K562 (cell line): ENCODE data around the gene SPATC1L. TPM values are rescaled to one million over a fixed set of nuclear protein-coding genes. Genes with fewer than 3 reads are reported as not detected.
A peak's percentile ranks its signal among the peaks of the same experiment; 100 is the strongest.

Experiments
- ATAC-seq: fragments of 200-7000 bp; cut with Tn5 transposase; 3 replicates; pipeline ENCODE4 v1.9.1; 2020; ENCODE audit warnings: moderate library complexity
- BruUV-seq: library from RNA; stranded (reverse); fragments of 400-500 nt; replicated peaks from 2 replicates; lab custom pipeline; 2021; lab: Mats Ljungman, UMichigan
- CTCF ChIA-PET: fragments of 300-600 bp; formaldehyde crosslinking; extraction: SDS; loops from one replicate; lab custom pipeline; 2021; ENCODE audit warnings: low intra/inter-chr PET ratio; lab: Yijun Ruan, JAX
- POLR2A ChIA-PET: fragments of 300-600, 350-650 bp; sonication (Branson Sonifier 250); formaldehyde crosslinking; extraction: SDS; loops from one replicate; lab custom pipeline; 2021; ENCODE audit warnings: antibody characterized with exemption, inconsistent platforms; lab: Yijun Ruan, JAX
- DNase-seq, 4 experiments: peaks; one replicate each; pipeline versions ENCODE4 v3.0.0 to v3.0.0-alpha.2; 2011 to 2018; ENCODE audit warnings: low spot score in 3 of 4, mixed read lengths in 3 of 4; ENCODE audit errors: extremely low read depth in 1 of 4
- FAIRE-seq: peaks from 2 replicates; lab custom pipeline; 2011; peaks lifted over from hg19 to GRCh38; lab: Jason Lieb, UNC
- H2AFZ ChIP-seq: 2 replicates; pipeline ENCODE4 v1.6.0; 2011; ENCODE audit warnings: low read depth, low read length, control low read depth, inconsistent platforms
- H3K27ac ChIP-seq: fragments of 200-600 bp; 3 replicates; pipeline ENCODE4 v1.8.0; 2011; ENCODE audit warnings: low read depth, mild to moderate bottlenecking, control low read depth, inconsistent platforms, low read length, moderate library complexity, mixed read lengths; ENCODE audit errors: extremely low read depth
- H3K27me3 ChIP-seq, 2 experiments: fragments of 300-600 bp in 1 of 2; 2 replicates in 1 of 2; 3 replicates in 1 of 2; pipeline versions ENCODE4 v1.6.0 to v1.8.0; 2011; ENCODE audit warnings: inconsistent platforms in 2 of 2, low read length in 2 of 2, mild to moderate bottlenecking in 1 of 2, mixed read lengths in 1 of 2, moderate library complexity in 1 of 2; ENCODE audit not compliant: control insufficient read depth in 2 of 2, insufficient read depth in 2 of 2
- H3K36me3 ChIP-seq: fragments of 300-600 bp; 3 replicates; pipeline ENCODE4 v1.8.0; 2011; ENCODE audit warnings: mild to moderate bottlenecking, low read length, inconsistent platforms; ENCODE audit not compliant: control insufficient read depth, insufficient read depth
- H3K4me1 ChIP-seq, 2 experiments: fragments of 200-600 bp in 1 of 2; replicated peaks in 1 of 2; 2 replicates in 1 of 2; 3 replicates in 1 of 2; pipeline versions ENCODE4 v1.5.1 to v1.8.0; 2011; ENCODE audit warnings: inconsistent platforms in 2 of 2, low read length in 2 of 2, mild to moderate bottlenecking in 1 of 2, mixed read lengths in 1 of 2, moderate library complexity in 1 of 2; ENCODE audit not compliant: control insufficient read depth in 2 of 2, insufficient read depth in 2 of 2
- H3K4me2 ChIP-seq: 2 replicates; pipeline ENCODE4 v1.6.1; 2011; ENCODE audit warnings: low read length, control low read depth, inconsistent platforms, mixed read lengths; ENCODE audit not compliant: insufficient read depth
- H3K4me3 ChIP-seq: fragments of 200-600 bp; sonication (generic), shearing (Covaris generic); 2 replicates; pipeline ENCODE4 v1.5.1; 2016; ENCODE audit warnings: control low read depth, inconsistent platforms
- H3K79me2 ChIP-seq: fragments of 200-600 bp; 3 replicates; pipeline ENCODE4 v1.8.0; 2011; ENCODE audit warnings: low read length, inconsistent platforms; ENCODE audit not compliant: control insufficient read depth, insufficient read depth
- H3K9ac ChIP-seq, 2 experiments: 2 replicates each; pipeline versions ENCODE4 v1.6.0 to v1.6.1; 2011; ENCODE audit warnings: low read depth in 2 of 2, low read length in 2 of 2, control low read depth in 1 of 2, inconsistent platforms in 1 of 2, mild to moderate bottlenecking in 1 of 2, mixed read lengths in 1 of 2; ENCODE audit not compliant: insufficient read depth in 1 of 2
- H3K9me1 ChIP-seq: one replicate; pipeline ENCODE4 v1.6.0; 2011; ENCODE audit warnings: inconsistent platforms, mild to moderate bottlenecking, low read length, moderate library complexity; ENCODE audit not compliant: control insufficient read depth, insufficient read depth
- H3K9me3 ChIP-seq: replicated peaks from 2 replicates; pipeline ENCODE4 v1.5.1; 2011; ENCODE audit warnings: low read depth, low read length, inconsistent platforms; ENCODE audit not compliant: control insufficient read depth, insufficient read depth
- H4K20me1 ChIP-seq: replicated peaks from 2 replicates; pipeline ENCODE4 v1.6.1; 2011; ENCODE audit warnings: low read length, inconsistent platforms, mixed read lengths; ENCODE audit not compliant: control insufficient read depth, insufficient read depth
- ZBTB33 ChIP-seq: sonication (generic); formaldehyde crosslinking; IDR thresholded peaks from 2 replicates; pipeline ENCODE4 v1.8.1; 2023; ENCODE audit warnings: mild to moderate bottlenecking, missing genetic modification reagents
- WGBS: fragments of 100-300 bp; shearing (Covaris generic); methylation state at CpG from one replicate; pipeline ENCODE4 v1.1.6; 2016; ENCODE audit warnings: low coverage, mixed read lengths; ENCODE audit not compliant: insufficient coverage; ENCODE audit errors: missing lambda C conversion rate; 5-methylcytosine and 5-hydroxymethylcytosine counted together
- in situ Hi-C: fragments of 300-500 bp; cut with MboI; formaldehyde crosslinking; loops from 4 replicates; pipeline ENCODE4 v1.15.0; 2018; ENCODE audit warnings: inconsistent platforms, mixed read lengths
- intact Hi-C: fragments of 100-400 bp; cut with micrococcal nuclease; formaldehyde crosslinking; loops from 2 replicates; pipeline ENCODE4 v1.14.2; 2022
- polyA plus RNA-seq, 8 experiments: library from polyadenylated mRNA; depleted of rRNA in 4 of 8; stranded (reverse) in 5 of 8; unstranded in 3 of 8; fragments of >200 nt; fragmentation: Nextera tagmentation in 2 of 8; fragmentation: Illumina TruSeq in 1 of 8; extraction: Ambion mirVana in 2 of 8; extraction: Trizol in 1 of 8; gene quantifications; 2 replicates each; pipeline versions ENCODE4 v1.2.1 to v1.2.3, GENCODE V29; 2011 to 2014; ENCODE audit warnings: inconsistent platforms in 1 of 8, missing spikeins in 1 of 8
- total RNA-seq, 7 experiments: library from RNA; depleted of rRNA in 6 of 7; stranded (reverse); fragments of >200 nt in 6 of 7; fragmentation: Illumina TruSeq in 2 of 7; extraction: Trizol in 2 of 7; gene quantifications; 2 replicates each; pipeline versions ENCODE4 v1.2.1 to v1.2.3, GENCODE V29; 2011 to 2021; ENCODE audit warnings: low replicate concordance in 1 of 7
- TF ChIP-seq, protein P1 (sequence below): conservative IDR thresholded peaks from 2 replicates; pipeline ENCODE4 v1.6.1; 2011; ENCODE audit warnings: low read depth, mild to moderate bottlenecking, low read length; ENCODE audit not compliant: control insufficient read depth

Gene SPATC1L
- total and polyA plus RNA-seq, 9 of the 15 experiments (the other 6 are each of a cell fraction or from before 2014, with no cell fraction given): 0.14 to 121 (median 34.0) TPM; not detected in 1

GRCh38 chr21:46145840-46146691, 38.2 kb downstream of the SPATC1L start:
- peaks cover 3% of the 10 kb centered on the region; the same call in 1 of the 2 replicates for H3K9me3 ChIP-seq
- H3K9ac ChIP-seq: no peak overlapping the region
- 88% methylated on average over 29 of the region's 60 CpGs for WGBS
- H3K4me3 ChIP-seq: no peak overlapping the region
- TF ChIP-seq ZBTB33 (CRISPR knock-in tag): peak; percentile 68
- TF ChIP-seq, protein P1, sequence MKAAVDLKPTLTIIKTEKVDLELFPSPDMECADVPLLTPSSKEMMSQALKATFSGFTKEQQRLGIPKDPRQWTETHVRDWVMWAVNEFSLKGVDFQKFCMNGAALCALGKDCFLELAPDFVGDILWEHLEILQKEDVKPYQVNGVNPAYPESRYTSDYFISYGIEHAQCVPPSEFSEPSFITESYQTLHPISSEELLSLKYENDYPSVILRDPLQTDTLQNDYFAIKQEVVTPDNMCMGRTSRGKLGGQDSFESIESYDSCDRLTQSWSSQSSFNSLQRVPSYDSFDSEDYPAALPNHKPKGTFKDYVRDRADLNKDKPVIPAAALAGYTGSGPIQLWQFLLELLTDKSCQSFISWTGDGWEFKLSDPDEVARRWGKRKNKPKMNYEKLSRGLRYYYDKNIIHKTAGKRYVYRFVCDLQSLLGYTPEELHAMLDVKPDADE: no peak
- no peaks in the 10 kb centered on the region for H3K36me3 ChIP-seq
- no peaks in the 10 kb centered on the region for H4K20me1 ChIP-seq
- FAIRE-seq (no peak), DNase-seq (no peak), ATAC-seq (no peak)
- H2AFZ ChIP-seq: no peak overlapping the region
- in situ Hi-C loops: no loop called here
- H3K27ac ChIP-seq: no peak overlapping the region
- peaks cover 5 to 55% of the 10 kb centered on the region in 2 experiments; a peak in 4 of 5 replicates for H3K4me1 ChIP-seq
- ChIA-PET CTCF (interaction anchor here (1.6 kb wide), 1 partner anchor 140 kb away, joined by 9 read pairs; the partner anchor contains the start of genes MCM3AP and YBEY), POLR2A (no interaction called here)
- no TSS peak for BruUV-seq
- intact Hi-C loops: loop anchor here (10.0 kb wide), 2 partner anchors 139 to 319 kb away; partner anchors contain the start of genes MCM3AP and YBEY
- no peaks in the 10 kb centered on the region for H3K27me3 ChIP-seq
- no peak overlapping the region for H3K4me2 ChIP-seq
- no peaks in the 10 kb centered on the region for H3K9me1 ChIP-seq
- H3K79me2 ChIP-seq: no peaks in the 10 kb centered on the region
